ENCODE measurements around the gene C6orf132. TPM values are rescaled to one million over a fixed set of nuclear protein-coding genes. Genes with fewer than 3 reads are reported as not detected.

C6orf132 gene
- total and polyA plus RNA-seq, 2 of the 8 experiments (the other 6 are each of a cell fraction or from before 2014, with no cell fraction given) = 31.5 to 64.0 TPM

DNA sequence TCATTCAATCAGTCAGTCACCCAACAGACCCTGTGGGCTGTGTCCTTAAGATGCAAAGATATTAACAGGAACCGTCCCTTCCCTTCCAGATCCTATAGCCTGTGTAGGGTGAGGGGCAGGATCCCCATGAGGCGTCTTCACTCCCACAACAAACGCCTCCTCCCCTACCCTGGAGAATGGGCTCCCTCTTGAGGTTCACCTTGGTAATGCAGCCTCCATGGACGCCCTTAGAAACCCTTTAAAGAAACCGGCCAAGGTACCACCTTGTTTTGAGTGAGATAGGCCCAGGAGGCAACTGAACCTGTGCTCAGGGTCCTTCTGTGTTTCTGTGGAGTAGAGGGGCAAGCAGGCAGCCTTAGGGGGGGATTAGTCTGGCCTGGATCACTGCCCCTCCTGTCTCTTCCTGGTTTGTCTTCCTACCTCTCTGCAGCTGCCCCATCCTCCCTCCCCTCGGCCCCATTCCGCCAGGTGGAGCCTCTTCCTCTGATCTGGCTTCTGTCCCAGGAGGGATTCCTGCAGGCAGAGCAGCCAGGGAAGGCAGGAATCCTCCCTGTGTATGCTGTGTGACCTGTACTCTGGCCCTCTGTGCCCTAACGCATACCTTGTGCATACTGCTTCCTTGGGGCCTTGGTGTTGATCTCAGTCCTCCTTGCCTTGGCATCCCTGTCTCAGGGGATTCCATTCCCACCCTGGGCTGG is 24.2 kb upstream of the C6orf132 start:
- H3K9me3 ChIP-seq (ENCODE audit: insufficient read depth in 2 of 2, low read depth in 1 of 2, low read length in 1 of 2) = no peaks in the 10 kb centered on the region
- H2AFZ ChIP-seq (ENCODE audit: low read length) = peak overlapping the region; percentile 99
- H3K27ac ChIP-seq (ENCODE audit: low read depth, low read length) = peak overlapping the region; percentile 48
- H3K79me2 ChIP-seq (ENCODE audit: control insufficient read depth in 1 of 2, insufficient read depth in 2 of 2, low read length in 2 of 2) = no peaks in the 10 kb centered on the region
- peak overlapping the region in 1 of 2 experiments; percentile 40; a peak in 3 of 4 replicates for H3K4me2 ChIP-seq (ENCODE audit: insufficient read depth in 1 of 2, low read depth in 2 of 2, low read length in 2 of 2)
- H3K56ac ChIP-seq (replicated peaks; ENCODE audit: insufficient read length, low read depth, low read length) = no peak overlapping the region
- no peak overlapping the region for H3K4me3 ChIP-seq (ENCODE audit: extremely low read depth in 1 of 4, insufficient read depth in 2 of 4, low read depth in 3 of 4, low read length in 4 of 4)
- H3K9ac ChIP-seq (replicated peaks in 1 of 4; ENCODE audit: extremely low read depth in 1 of 4, low read depth in 3 of 4, low read length in 3 of 4) = no peak overlapping the region
- DNase-seq (ENCODE audit: low read depth in 1 of 2, low spot score in 2 of 2) = peak; percentile 77 to 97
- H4K20me1 ChIP-seq (replicated peaks in 1 of 2; ENCODE audit: control insufficient read depth in 1 of 2, insufficient read depth in 2 of 2, low read length in 2 of 2) = no peaks in the 10 kb centered on the region
- ChIA-PET POLR2A (ENCODE audit: partially characterized antibody) (interaction anchor here (0.9 to 9.2 kb wide), 4 partner anchors 9 to 94 kb away, joined by 3 to 109 read pairs (median 3); partner anchors contain the start of gene C6orf132), CTCF (ENCODE audit: partially characterized antibody) (interaction anchor here (0.5 to 11.2 kb wide), 30 partner anchors 9 to 552 kb away, joined by 3 to 224 read pairs (median 6); partner anchors contain the start of genes C6orf132 and GUCA1B)
- H4K5ac ChIP-seq (ENCODE audit: insufficient read length, low read depth, low read length) = peak overlapping the region; percentile 11
- H2BK12ac ChIP-seq (ENCODE audit: low read depth, low read length) = peak overlapping the region; percentile 77; the same call in 1 of the 2 replicates
- 0 out of 2 replicates have a peak overlapping the region, but pooled peaks have one; percentile 9 for H2BK5ac ChIP-seq (ENCODE audit: low read depth, low read length)
- FAIRE-seq = peak; percentile 89
- H2BK120ac ChIP-seq (replicated peaks; ENCODE audit: low read depth, low read length) = no peak overlapping the region
- no peaks in the 10 kb centered on the region for H3K79me1 ChIP-seq (ENCODE audit: low read depth, low read length)
- H3K36me3 ChIP-seq (ENCODE audit: control insufficient read depth in 2 of 4, insufficient read depth in 4 of 4, low read length in 3 of 4) = no peaks in the 10 kb centered on the region
- peak overlapping the region; percentile 72 for H3K18ac ChIP-seq (ENCODE audit: extremely low read depth, low read length)
- H2AK5ac ChIP-seq (ENCODE audit: low read depth, low read length) = no peak overlapping the region
- peak overlapping the region; percentile 16 for H3K4ac ChIP-seq (replicated peaks; ENCODE audit: insufficient read length, low read depth, low read length)
- no peak overlapping the region for H3K23ac ChIP-seq (ENCODE audit: insufficient read length)
- H4K91ac ChIP-seq (replicated peaks; ENCODE audit: insufficient read length, low read length) = peak overlapping the region; percentile 78
- peak overlapping the region; percentile 93; the same call in 1 of the 2 replicates for H4K8ac ChIP-seq (ENCODE audit: extremely low read depth, insufficient read depth, low read length)
- peak overlapping the region; percentile 19; the same call in 1 of the 2 replicates for H2BK15ac ChIP-seq (ENCODE audit: low read length)
- 0 out of 2 replicates have a peak overlapping the region, but pooled peaks have one; percentile 66 for H2BK20ac ChIP-seq (ENCODE audit: low read length)
- H3K27me3 ChIP-seq (replicated peaks in 1 of 4; ENCODE audit: control insufficient read depth in 3 of 4, extremely low read depth in 1 of 4, insufficient read depth in 3 of 4, low read length in 3 of 4) = no peaks in the 10 kb centered on the region; a peak in 1 of 7 replicates
- H3K4me1 ChIP-seq (replicated peaks in 1 of 4; ENCODE audit: control insufficient read depth in 3 of 4, insufficient read depth in 4 of 4, low read length in 3 of 4) = peaks cover 7 to 22% (median 11%) of the 10 kb centered on the region in 4 experiments
- H3K23me2 ChIP-seq (ENCODE audit: low read depth, low read length) = no peaks in the 10 kb centered on the region
- H3K14ac ChIP-seq (ENCODE audit: insufficient read length) = no peak overlapping the region
- 10% methylated on average over 8 of the region's 8 CpGs; no CpG with 5 or more reads in 1 of the 2 experiments for WGBS, 2 experiments (ENCODE audit: extremely low coverage in 1 of 2, insufficient coverage in 1 of 2, insufficient read length in 1 of 2, insufficient replicate concordance in 2 of 2, low coverage in 1 of 2, low lambda C conversion rate in 2 of 2, missing lambda C conversion rate in 1 of 2)
- TF ChIP-seq RAD21 (IDR thresholded peaks at IDR 0.05 in 1 of 2, conservative IDR thresholded peaks at IDR 0.05 in 1 of 2; ENCODE audit: low read depth in 2 of 2, low read length in 2 of 2) = peak; percentile 91 to 93
- TF ChIP-seq MAX (IDR thresholded peaks at IDR 0.05) = peak; percentile 63
- 0 out of 2 replicates have a peak, but pooled peaks have one; percentile 42 for TF ChIP-seq SP4 (IDR thresholded peaks at IDR 0.05; ENCODE audit: low read length)
- TF ChIP-seq TEAD4 (IDR thresholded peaks at IDR 0.05; ENCODE audit: low read depth, low read length) = 0 out of 2 replicates have a peak, but pooled peaks have one; percentile 37
- peak; percentile 60; the same call in 1 of the 2 replicates for TF ChIP-seq YY1 (IDR thresholded peaks at IDR 0.05; ENCODE audit: low read depth, low read length)
- no peak for TF ChIP-seq HDAC6 (IDR thresholded peaks at IDR 0.05; ENCODE audit: low read depth, low read length)
- no peak for TF ChIP-seq JUN (IDR thresholded peaks at IDR 0.05; ENCODE audit: low read depth, low read length)
- TF ChIP-seq SIRT6 (IDR thresholded peaks at IDR 0.05; ENCODE audit: low read length) = no peak

All from H1 (cell line).